ENCODE measurements around the gene RILPL1.
"Not testable (repeated sequence)": the region's sequence is repeated elsewhere in the genome, so short reads cannot be mapped to it uniquely, and the experiment has no call there.

GRCh38 chr12:123558487-123558886, 25.0 kb upstream of the RILPL1 start:
- not testable (repeated sequence) for TF ChIP-seq EZH2 (IDR thresholded peaks at IDR 0.05; ENCODE audit: insufficient read depth, poor library complexity, severe bottlenecking); EZH2phosphoT487 (IDR thresholded peaks at IDR 0.05; ENCODE audit: insufficient read depth, low read depth)

Measured in GM23248 (cell line).